NCI-H2227 (cell line): ENCODE results near the gene VEPH1.

Experiments
- DNase-seq: peaks from one replicate; lab custom pipeline; 2025; ENCODE audit not compliant: unreplicated experiment; lab: John Stamatoyannopoulos, UW

The VEPH1 gene

GRCh38 chr3:157271283-157271882 is 231.8 kb downstream of the VEPH1 start:
- DNase-seq, result no peak

- DNase-seq, result no peak
Measured at GRCh38 chr3:157268026-157268425, 235.2 kb downstream of the VEPH1 start.

- no peak for DNase-seq
Measured at GRCh38 chr3:157265931-157266330, 237.3 kb downstream of the VEPH1 start.

- DNase-seq, result no peak
Measured at GRCh38 chr3:157263027-157263426, 240.2 kb downstream of the VEPH1 start.

- DNase-seq, result no peak
Measured at GRCh38 chr3:157261000-157261399, 242.2 kb downstream of the VEPH1 start.

GRCh38 chr3:157259825-157260224 is 243.4 kb downstream of the VEPH1 start:
- no peak for DNase-seq

- no peak for DNase-seq
Measured at GRCh38 chr3:157257101-157257500, 246.1 kb downstream of the VEPH1 start.

- no peak for DNase-seq
Measured at GRCh38 chr3:157255797-157256196, 247.4 kb downstream of the VEPH1 start.

- DNase-seq, result no peak
Measured at GRCh38 chr3:157251685-157252084, 251.5 kb downstream of the VEPH1 start.

- no peak for DNase-seq
Measured at GRCh38 chr3:157249606-157250005, 253.6 kb downstream of the VEPH1 start.

- DNase-seq, result no peak
Measured at GRCh38 chr3:157248590-157249422, 254.4 kb downstream of the VEPH1 start.

- DNase-seq, result no peak
Measured at GRCh38 chr3:157247391-157247790, 255.8 kb downstream of the VEPH1 start.

GRCh38 chr3:157242836-157243235 is 260.4 kb downstream of the VEPH1 start:
- no peak for DNase-seq

GRCh38 chr3:157241599-157241998 is 261.6 kb downstream of the VEPH1 start:
- no peak for DNase-seq

GRCh38 chr3:157240408-157240807 is 262.8 kb downstream of the VEPH1 start:
- no peak for DNase-seq

GRCh38 chr3:157239082-157239704 is 264.0 kb downstream of the VEPH1 start:
- peak; percentile 50 for DNase-seq

- DNase-seq, result no peak
Measured at GRCh38 chr3:157238457-157238856, 264.8 kb downstream of the VEPH1 start.

GRCh38 chr3:157237886-157238285 is 265.3 kb downstream of the VEPH1 start:
- no peak for DNase-seq

GRCh38 chr3:157235291-157235690 is 267.9 kb downstream of the VEPH1 start:
- DNase-seq, result no peak

- DNase-seq, result no peak
Measured at GRCh38 chr3:157233923-157234322, 269.3 kb downstream of the VEPH1 start.

- no peak for DNase-seq
Measured at GRCh38 chr3:157232141-157232540, 271.1 kb downstream of the VEPH1 start.

GRCh38 chr3:157231071-157231470 is 272.1 kb downstream of the VEPH1 start:
- no peak for DNase-seq
